Neural progenitor cell (in vitro differentiated cells): ENCODE measurements around the gene SLC35F4. TPM values are rescaled to one million over a fixed set of nuclear protein-coding genes. Genes with fewer than 3 reads are reported as not detected.

Experiments
- DNase-seq: peaks from one replicate; pipeline ENCODE4 v3.0.0-alpha.2; 2016; ENCODE audit warnings: low spot score
- H2AFZ ChIP-seq: fragments of 200-600 bp; sonication (generic); replicated peaks from 2 replicates; pipeline ENCODE4 v1.6.1; 2016; ENCODE audit warnings: antibody characterized with exemption
- H3F3A ChIP-seq: fragments of 200-600 bp; sonication (generic); 2 replicates; pipeline ENCODE4 v1.6.1; 2016; ENCODE audit warnings: antibody characterized with exemption, low read depth
- H3K27ac ChIP-seq: fragments of 200-600 bp; sonication (generic); 2 replicates; pipeline ENCODE4 v1.5.1; 2016; ENCODE audit warnings: mild to moderate bottlenecking
- H3K27me3 ChIP-seq: fragments of 200-600 bp; sonication (generic); 2 replicates; pipeline ENCODE4 v1.6.1; 2016; ENCODE audit warnings: mild to moderate bottlenecking, moderate library complexity
- H3K36me3 ChIP-seq: fragments of 200-600 bp; sonication (generic); 2 replicates; pipeline ENCODE4 v1.5.1; 2016
- H3K4me1 ChIP-seq: fragments of 200-600 bp; sonication (generic); 2 replicates; pipeline ENCODE4 v1.6.1; 2016; ENCODE audit warnings: mixed run types
- H3K4me2 ChIP-seq: fragments of 200-600 bp; sonication (generic); 2 replicates; pipeline ENCODE4 v1.6.1; 2016
- H3K4me3 ChIP-seq: fragments of 200-600 bp; sonication (generic); 2 replicates; pipeline ENCODE4 v1.5.1; 2016
- H3K79me2 ChIP-seq: fragments of 200-600 bp; sonication (generic); 2 replicates; pipeline ENCODE4 v1.6.1; 2016; ENCODE audit warnings: low read depth
- H3K9ac ChIP-seq: fragments of 200-600 bp; sonication (generic); 2 replicates; pipeline ENCODE4 v1.6.1; 2016
- H3K9me3 ChIP-seq: fragments of 200-600 bp; sonication (generic); 2 replicates; pipeline ENCODE4 v1.5.1; 2016; ENCODE audit warnings: low read depth
- H4K20me1 ChIP-seq: fragments of 200-600 bp; sonication (generic); 2 replicates; pipeline ENCODE4 v1.6.1; 2016; ENCODE audit warnings: low read depth
- H3K27ac Mint-ChIP-seq: 3 replicates; pipeline ENCODE4 v1.8.0; 2021; ENCODE audit warnings: mixed read lengths
- H3K27me3 Mint-ChIP-seq: 2 replicates; pipeline ENCODE4 v1.8.0; 2022; ENCODE audit warnings: low read depth, mild to moderate bottlenecking, inconsistent platforms, moderate library complexity, mixed read lengths; ENCODE audit not compliant: insufficient read depth
- H3K36me3 Mint-ChIP-seq: 3 replicates; pipeline ENCODE4 v1.8.0; 2021; ENCODE audit warnings: mixed read lengths
- H3K4me1 Mint-ChIP-seq: 3 replicates; pipeline ENCODE4 v1.8.0; 2021; ENCODE audit warnings: mixed read lengths
- H3K4me3 Mint-ChIP-seq: 3 replicates; pipeline ENCODE4 v1.8.0; 2021; ENCODE audit warnings: mild to moderate bottlenecking, moderate library complexity, mixed read lengths
- H3K9me3 Mint-ChIP-seq: 3 replicates; pipeline ENCODE4 v1.8.0; 2020; ENCODE audit warnings: mixed read lengths
- CTCF ChIP-seq: fragments of 200-600 bp; sonication (generic); IDR thresholded peaks from 2 replicates; pipeline ENCODE4 v1.5.1; 2017; ENCODE audit warnings: antibody characterized with exemption, mild to moderate bottlenecking
- EZH2 ChIP-seq: fragments of 200-600 bp; sonication (generic); IDR thresholded peaks from 2 replicates; pipeline ENCODE4 v1.6.1; 2017; ENCODE audit warnings: antibody characterized with exemption, mild to moderate bottlenecking, moderate library complexity
- EZH2phosphoT487 ChIP-seq: fragments of 200-600 bp; sonication (generic); IDR thresholded peaks from 2 replicates; pipeline ENCODE4 v1.6.1; 2017; ENCODE audit warnings: antibody characterized with exemption
- total RNA-seq: library from RNA; depleted of rRNA; stranded (reverse); fragments of >200 nt; gene quantifications from 2 replicates; pipeline ENCODE4 v1.2.3, GENCODE V29; 2015; ENCODE audit warnings: low replicate concordance

Gene SLC35F4
- total RNA-seq, 1 donor from 2014 or later = not detected

GRCh38 chr14:57875985-57876384 is 10.1 kb upstream of the SLC35F4 start:
- Histone ChIP-seq H3K4me2 (no peak overlapping the region), H3K4me1 (peaks cover 8% of the 10 kb centered on the region), H3K27me3 (no peaks in the 10 kb centered on the region), H3K27ac (no peak overlapping the region), H3F3A (peaks cover 4% of the 10 kb centered on the region), H3K36me3 (no peaks in the 10 kb centered on the region), H4K20me1 (no peaks in the 10 kb centered on the region), H3K4me3 (no peak overlapping the region), H3K79me2 (no peaks in the 10 kb centered on the region), H3K9ac (no peak overlapping the region), H2AFZ (no peak overlapping the region), H3K9me3 (no peaks in the 10 kb centered on the region)
- DNase-seq = no peak
- no peak for TF ChIP-seq CTCF
- peaks cover 4% of the 10 kb centered on the region for H3K9me3 Mint-ChIP-seq
- H3K27me3 Mint-ChIP-seq = peaks cover under 1% of the 10 kb centered on the region
- no peak overlapping the region for H3K27ac Mint-ChIP-seq
- H3K4me1 Mint-ChIP-seq = no peaks in the 10 kb centered on the region
- no peak overlapping the region for H3K4me3 Mint-ChIP-seq
- H3K36me3 Mint-ChIP-seq = no peaks in the 10 kb centered on the region

GRCh38 chr14:57875296-57875695 is 9.4 kb upstream of the SLC35F4 start:
- H3K9me3 Mint-ChIP-seq = peaks cover 4% of the 10 kb centered on the region
- DNase-seq = no peak
- Histone ChIP-seq H3K4me1 (peaks cover 11% of the 10 kb centered on the region), H3K9ac (no peak overlapping the region), H2AFZ (no peak overlapping the region), H3K4me2 (no peak overlapping the region), H3K36me3 (no peaks in the 10 kb centered on the region), H3K79me2 (no peaks in the 10 kb centered on the region), H3K9me3 (no peaks in the 10 kb centered on the region), H4K20me1 (no peaks in the 10 kb centered on the region), H3K27me3 (no peaks in the 10 kb centered on the region), H3F3A (peaks cover 4% of the 10 kb centered on the region), H3K4me3 (no peak overlapping the region), H3K27ac (no peak overlapping the region)
- H3K36me3 Mint-ChIP-seq = no peaks in the 10 kb centered on the region
- no peak overlapping the region for H3K27ac Mint-ChIP-seq
- TF ChIP-seq CTCF (no peak), EZH2 (no peak), EZH2phosphoT487 (no peak)
- no peaks in the 10 kb centered on the region for H3K4me1 Mint-ChIP-seq
- no peak overlapping the region for H3K4me3 Mint-ChIP-seq
- H3K27me3 Mint-ChIP-seq = no peaks in the 10 kb centered on the region

- H3K4me2 ChIP-seq = no peak overlapping the region
- peak; percentile 75 for DNase-seq
- Mint-ChIP-seq H3K4me3 (no peak overlapping the region), H3K36me3 (no peaks in the 10 kb centered on the region), H3K4me1 (peaks cover 1% of the 10 kb centered on the region), H3K9me3 (no peaks in the 10 kb centered on the region), H3K27ac (no peak overlapping the region), H3K27me3 (peaks cover 4% of the 10 kb centered on the region)
- no peaks in the 10 kb centered on the region for H3K36me3 ChIP-seq
- no peak overlapping the region for H2AFZ ChIP-seq
- H3K4me1 ChIP-seq = peaks cover 19% of the 10 kb centered on the region
- H3F3A ChIP-seq = peaks cover 12% of the 10 kb centered on the region
- no peak overlapping the region for H3K4me3 ChIP-seq
- TF ChIP-seq CTCF (peak; percentile 87), EZH2 (no peak), EZH2phosphoT487 (no peak)
- no peaks in the 10 kb centered on the region for H3K79me2 ChIP-seq
- peaks cover 7% of the 10 kb centered on the region for H3K27me3 ChIP-seq
- no peaks in the 10 kb centered on the region for H3K9me3 ChIP-seq
- no peak overlapping the region for H3K27ac ChIP-seq
- no peak overlapping the region for H3K9ac ChIP-seq
- peaks cover 1% of the 10 kb centered on the region for H4K20me1 ChIP-seq
These were observed 5.7 kb upstream of the SLC35F4 start for GRCh38 chr14:57871459-57872080.
